ENCODE data around the gene MAPK8IP3. TPM values are rescaled to one million over a fixed set of nuclear protein-coding genes. Genes with fewer than 3 reads are reported as not detected.

MAPK8IP3 gene
- total RNA-seq, 1 donor from 2014 or later = 32.6 TPM

- Histone ChIP-seq H3K4me3 (ENCODE audit: low read depth, low read length) (no peak overlapping the region), H3K27me3 (ENCODE audit: control insufficient read depth, insufficient read depth, low read length) (no peaks in the 10 kb centered on the region), H3K36me3 (ENCODE audit: control insufficient read depth, insufficient read depth, low read length) (no peaks in the 10 kb centered on the region)
- TF ChIP-seq CTCF (IDR thresholded peaks at IDR 0.05; ENCODE audit: insufficient read depth, low read length, poor library complexity, severe bottlenecking) = no peak
- DNase-seq (ENCODE audit: low read depth) = no peak
Observed at GRCh38 chr16:1740781-1741490, 34.9 kb downstream of the MAPK8IP3 start.

- Histone ChIP-seq H3K36me3 (ENCODE audit: control insufficient read depth, insufficient read depth, low read length) (no peaks in the 10 kb centered on the region), H3K4me3 (ENCODE audit: low read depth, low read length) (no peak overlapping the region), H3K27me3 (ENCODE audit: control insufficient read depth, insufficient read depth, low read length) (no peaks in the 10 kb centered on the region)
- no peak for TF ChIP-seq CTCF (IDR thresholded peaks at IDR 0.05; ENCODE audit: insufficient read depth, low read length, poor library complexity, severe bottlenecking)
- no peak for DNase-seq (ENCODE audit: low read depth)
Observed at GRCh38 chr16:1741553-1742165, 35.7 kb downstream of the MAPK8IP3 start.

- no peak for DNase-seq (ENCODE audit: low read depth)
Observed at GRCh38 chr16:1743376-1744337, 37.7 kb downstream of the MAPK8IP3 start.

GRCh38 chr16:1744338-1744840 lies 38.4 kb downstream of the MAPK8IP3 start:
- Histone ChIP-seq H3K36me3 (ENCODE audit: control insufficient read depth, insufficient read depth, low read length) (peaks cover 1% of the 10 kb centered on the region), H3K4me3 (ENCODE audit: low read depth, low read length) (no peak overlapping the region), H3K27me3 (ENCODE audit: control insufficient read depth, insufficient read depth, low read length) (no peaks in the 10 kb centered on the region)
- DNase-seq (ENCODE audit: low read depth) = no peak
- no peak for TF ChIP-seq CTCF (IDR thresholded peaks at IDR 0.05; ENCODE audit: insufficient read depth, low read length, poor library complexity, severe bottlenecking)

More at GRCh38 chr16:1743376-1744337, 37.7 kb downstream of the MAPK8IP3 start:
- Histone ChIP-seq H3K27me3 (ENCODE audit: control insufficient read depth, insufficient read depth, low read length) (no peaks in the 10 kb centered on the region), H3K36me3 (ENCODE audit: control insufficient read depth, insufficient read depth, low read length) (no peaks in the 10 kb centered on the region), H3K4me3 (ENCODE audit: low read depth, low read length) (no peak overlapping the region)
- no peak for TF ChIP-seq CTCF (IDR thresholded peaks at IDR 0.05; ENCODE audit: insufficient read depth, low read length, poor library complexity, severe bottlenecking)

GRCh38 chr16:1745181-1745899 lies 39.3 kb downstream of the MAPK8IP3 start:
- Histone ChIP-seq H3K27me3 (ENCODE audit: control insufficient read depth, insufficient read depth, low read length) (no peaks in the 10 kb centered on the region), H3K4me3 (ENCODE audit: low read depth, low read length) (no peak overlapping the region), H3K36me3 (ENCODE audit: control insufficient read depth, insufficient read depth, low read length) (peaks cover 1% of the 10 kb centered on the region)
- DNase-seq (ENCODE audit: low read depth) = no peak
- TF ChIP-seq CTCF (IDR thresholded peaks at IDR 0.05; ENCODE audit: insufficient read depth, low read length, poor library complexity, severe bottlenecking) = no peak
